ENCODE measurements around the gene LLGL1. TPM values are rescaled to one million over a fixed set of nuclear protein-coding genes. Genes with fewer than 3 reads are reported as not detected.
"Not testable (repeated sequence)": the region's sequence is repeated elsewhere in the genome, so short reads cannot be mapped to it uniquely, and the experiment has no call there.

The LLGL1 gene
- total RNA-seq, 1 donor from 2014 or later = 84.6 TPM

DNA sequence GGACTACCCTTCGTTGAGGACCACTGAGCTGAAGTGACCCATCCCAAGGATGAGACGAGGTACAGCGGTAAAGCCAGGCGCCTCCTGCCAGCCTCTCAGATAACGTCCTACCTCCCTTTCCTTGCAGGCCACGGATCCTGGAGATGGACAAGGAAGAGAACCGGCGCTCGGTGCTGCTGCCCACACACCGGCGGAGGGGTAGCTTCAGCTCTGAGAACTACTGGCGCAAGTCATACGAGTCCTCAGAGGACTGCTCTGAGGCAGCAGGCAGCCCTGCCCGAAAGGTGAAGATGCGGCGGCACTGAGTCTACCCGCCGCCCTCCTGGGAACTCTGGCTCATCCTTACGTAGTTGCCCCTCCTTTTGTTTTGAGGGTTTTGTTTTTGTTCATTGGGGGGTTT, 17.3 kb upstream of the LLGL1 start:
- Mint-ChIP-seq H3K4me3 (ENCODE audit: unreplicated experiment) (no peak overlapping the region), H3K9me3 (ENCODE audit: unreplicated experiment) (peaks cover 2% of the 10 kb centered on the region), H3K27me3 (ENCODE audit: unreplicated experiment) (no peaks in the 10 kb centered on the region), H3K27ac (ENCODE audit: unreplicated experiment) (no peak overlapping the region), H3K36me3 (ENCODE audit: unreplicated experiment) (peaks cover 6% of the 10 kb centered on the region), H3K4me1 (ENCODE audit: low read depth, unreplicated experiment) (no peaks in the 10 kb centered on the region)
- TF ChIP-seq, protein P1, sequence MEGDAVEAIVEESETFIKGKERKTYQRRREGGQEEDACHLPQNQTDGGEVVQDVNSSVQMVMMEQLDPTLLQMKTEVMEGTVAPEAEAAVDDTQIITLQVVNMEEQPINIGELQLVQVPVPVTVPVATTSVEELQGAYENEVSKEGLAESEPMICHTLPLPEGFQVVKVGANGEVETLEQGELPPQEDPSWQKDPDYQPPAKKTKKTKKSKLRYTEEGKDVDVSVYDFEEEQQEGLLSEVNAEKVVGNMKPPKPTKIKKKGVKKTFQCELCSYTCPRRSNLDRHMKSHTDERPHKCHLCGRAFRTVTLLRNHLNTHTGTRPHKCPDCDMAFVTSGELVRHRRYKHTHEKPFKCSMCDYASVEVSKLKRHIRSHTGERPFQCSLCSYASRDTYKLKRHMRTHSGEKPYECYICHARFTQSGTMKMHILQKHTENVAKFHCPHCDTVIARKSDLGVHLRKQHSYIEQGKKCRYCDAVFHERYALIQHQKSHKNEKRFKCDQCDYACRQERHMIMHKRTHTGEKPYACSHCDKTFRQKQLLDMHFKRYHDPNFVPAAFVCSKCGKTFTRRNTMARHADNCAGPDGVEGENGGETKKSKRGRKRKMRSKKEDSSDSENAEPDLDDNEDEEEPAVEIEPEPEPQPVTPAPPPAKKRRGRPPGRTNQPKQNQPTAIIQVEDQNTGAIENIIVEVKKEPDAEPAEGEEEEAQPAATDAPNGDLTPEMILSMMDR (IDR thresholded peaks at IDR 0.05; ENCODE audit: partially characterized antibody, unreplicated experiment) = no peak
- DNase-seq = no peak

DNA sequence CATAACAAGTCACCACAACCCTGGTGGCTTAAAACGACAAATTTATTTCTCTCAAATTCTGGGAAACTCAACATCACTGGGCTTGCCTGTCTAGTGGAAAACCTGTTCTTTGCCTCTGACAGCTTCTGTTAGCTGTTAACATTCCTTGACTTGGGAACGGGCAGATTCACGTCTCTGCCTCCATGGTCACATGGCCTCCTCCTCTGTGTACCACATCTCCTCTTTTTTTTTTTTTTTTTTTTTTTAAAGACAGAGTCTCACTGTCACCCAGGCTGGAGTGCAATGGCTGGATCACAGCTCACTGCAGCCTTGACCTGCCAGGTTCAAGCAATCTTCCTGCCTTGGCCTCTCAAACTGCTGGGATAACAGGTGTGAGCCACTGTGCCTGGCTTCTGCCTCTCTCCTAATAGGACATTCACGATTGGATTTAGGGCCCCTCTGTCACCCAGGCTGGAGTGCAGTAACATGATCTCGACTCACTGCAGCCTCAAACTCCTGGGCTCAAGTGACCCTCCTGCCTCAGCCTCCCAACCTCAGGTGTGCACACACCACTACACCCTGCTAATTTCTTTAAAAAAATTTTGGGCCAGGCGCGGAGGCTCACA, 11.7 kb upstream of the LLGL1 start:
- no peak for DNase-seq
- Mint-ChIP-seq H3K4me3 (ENCODE audit: unreplicated experiment) (no peak overlapping the region), H3K27me3 (ENCODE audit: unreplicated experiment) (peaks cover 7% of the 10 kb centered on the region), H3K9me3 (ENCODE audit: unreplicated experiment) (no peaks in the 10 kb centered on the region), H3K27ac (ENCODE audit: unreplicated experiment) (no peak overlapping the region), H3K36me3 (ENCODE audit: unreplicated experiment) (peaks cover 6% of the 10 kb centered on the region), H3K4me1 (ENCODE audit: low read depth, unreplicated experiment) (peaks cover 8% of the 10 kb centered on the region)
- TF ChIP-seq, protein P1 (IDR thresholded peaks at IDR 0.05; ENCODE audit: partially characterized antibody, unreplicated experiment) = no peak

DNA sequence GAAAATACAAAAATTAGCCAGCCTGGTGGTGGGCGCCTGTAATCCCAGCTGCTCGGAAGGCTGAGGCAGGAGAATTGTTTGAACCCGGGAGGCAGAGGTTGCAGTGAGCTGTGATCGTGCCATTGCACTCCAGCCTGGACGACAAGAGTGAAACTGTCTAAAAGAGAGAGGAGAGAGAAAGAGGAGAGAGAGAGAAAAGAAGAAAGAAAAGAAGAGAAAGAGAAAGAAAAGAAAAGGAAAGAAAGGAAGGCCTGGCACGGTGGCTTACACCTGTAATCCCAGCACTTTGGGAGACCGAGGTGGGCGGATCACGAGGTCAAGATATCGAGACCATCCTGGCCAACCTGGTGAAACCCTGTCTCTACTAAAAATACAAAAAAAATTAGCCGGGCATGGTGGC, 8.5 kb upstream of the LLGL1 start:
- H3K36me3 Mint-ChIP-seq (ENCODE audit: unreplicated experiment); H3K27ac Mint-ChIP-seq (ENCODE audit: unreplicated experiment); H3K4me3 Mint-ChIP-seq (ENCODE audit: unreplicated experiment); H3K9me3 Mint-ChIP-seq (ENCODE audit: unreplicated experiment); H3K27me3 Mint-ChIP-seq (ENCODE audit: unreplicated experiment); DNase-seq: not testable (repeated sequence)
- H3K4me1 Mint-ChIP-seq (ENCODE audit: low read depth, unreplicated experiment) = peaks cover 11% of the 10 kb centered on the region

DNA sequence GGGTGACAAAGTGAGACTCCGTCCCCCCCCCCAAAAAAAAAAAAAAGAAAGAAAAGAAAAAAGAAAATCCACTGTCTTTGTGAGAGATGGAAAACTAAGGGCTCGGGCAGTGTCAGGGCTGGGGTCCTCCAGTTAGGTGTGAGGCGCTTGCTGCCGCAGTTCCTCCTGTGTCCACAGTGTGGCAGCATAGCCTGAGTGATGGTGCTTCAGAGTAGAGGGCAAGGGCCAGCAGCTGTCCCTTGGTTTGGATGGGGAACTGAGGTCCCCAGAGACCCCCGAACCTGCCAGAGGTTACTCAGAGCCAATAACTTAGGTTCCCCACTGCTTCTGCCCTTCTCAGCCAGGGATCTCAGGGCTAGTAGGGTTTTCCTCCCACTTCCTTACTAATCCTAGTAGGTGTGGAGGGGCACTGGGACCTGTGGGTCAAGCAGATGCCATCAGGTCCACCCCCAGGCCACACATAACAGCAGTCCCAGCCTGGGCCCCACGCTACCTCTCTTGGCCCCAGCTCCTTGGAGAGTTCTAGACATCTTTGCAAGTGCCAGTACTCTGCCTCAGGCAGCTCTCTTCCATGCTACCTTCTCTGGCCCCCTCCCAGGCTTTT, 7.9 kb upstream of the LLGL1 start:
- Mint-ChIP-seq H3K36me3 (ENCODE audit: unreplicated experiment) (no peaks in the 10 kb centered on the region), H3K4me3 (ENCODE audit: unreplicated experiment) (no peak overlapping the region), H3K27ac (ENCODE audit: unreplicated experiment) (no peak overlapping the region), H3K9me3 (ENCODE audit: unreplicated experiment) (peaks cover 2% of the 10 kb centered on the region), H3K4me1 (ENCODE audit: low read depth, unreplicated experiment) (peaks cover 11% of the 10 kb centered on the region), H3K27me3 (ENCODE audit: unreplicated experiment) (peaks cover 7% of the 10 kb centered on the region)
- DNase-seq = peak; percentile 92
- TF ChIP-seq, protein P1 (IDR thresholded peaks at IDR 0.05; ENCODE audit: partially characterized antibody, unreplicated experiment) = peak; percentile 86

DNA sequence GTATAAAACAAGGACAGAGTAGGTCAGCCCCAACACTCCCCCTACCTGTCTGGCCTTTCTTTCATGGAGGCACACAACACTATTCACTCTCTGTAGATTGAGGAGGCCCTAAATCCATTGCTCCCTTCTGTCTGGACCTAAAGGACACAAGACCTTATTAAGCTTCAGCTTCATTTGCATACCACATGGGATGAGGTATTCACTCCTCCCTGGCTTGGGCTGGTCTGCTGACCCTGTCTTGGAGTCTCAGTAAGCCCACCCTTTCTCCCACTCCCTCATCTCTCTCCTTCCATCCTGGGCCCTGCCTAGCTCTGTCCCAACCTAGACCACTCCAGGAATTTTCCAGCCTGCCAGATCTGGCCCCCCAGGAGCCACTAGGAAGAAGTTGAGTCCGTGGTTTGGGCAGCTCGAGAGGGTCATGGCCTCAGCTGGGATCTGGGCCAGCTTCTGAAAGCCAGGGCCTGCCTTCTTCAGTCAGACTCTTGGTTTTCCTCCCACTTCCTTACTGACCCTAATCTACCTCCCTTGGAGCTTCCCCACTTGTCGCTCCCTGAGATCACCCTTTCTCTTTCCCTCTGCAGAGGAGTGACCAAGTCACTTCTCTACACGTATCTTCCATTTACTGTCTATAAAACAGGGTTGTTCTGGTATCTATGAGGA, 6.5 kb upstream of the LLGL1 start:
- Mint-ChIP-seq H3K36me3 (ENCODE audit: unreplicated experiment) (no peaks in the 10 kb centered on the region), H3K4me3 (ENCODE audit: unreplicated experiment) (peak overlapping the region; percentile 2), H3K27me3 (ENCODE audit: unreplicated experiment) (peaks cover 7% of the 10 kb centered on the region), H3K9me3 (ENCODE audit: unreplicated experiment) (peaks cover 4% of the 10 kb centered on the region), H3K27ac (ENCODE audit: unreplicated experiment) (no peak overlapping the region), H3K4me1 (ENCODE audit: low read depth, unreplicated experiment) (peaks cover 11% of the 10 kb centered on the region)
- TF ChIP-seq, protein P1 (IDR thresholded peaks at IDR 0.05; ENCODE audit: partially characterized antibody, unreplicated experiment) = no peak
- no peak for DNase-seq
